ENCODE results near the gene XYLB.
"Not testable (repeated sequence)": the region's sequence is repeated elsewhere in the genome, so short reads cannot be mapped to it uniquely, and the experiment has no call there.

Gene XYLB

DNA sequence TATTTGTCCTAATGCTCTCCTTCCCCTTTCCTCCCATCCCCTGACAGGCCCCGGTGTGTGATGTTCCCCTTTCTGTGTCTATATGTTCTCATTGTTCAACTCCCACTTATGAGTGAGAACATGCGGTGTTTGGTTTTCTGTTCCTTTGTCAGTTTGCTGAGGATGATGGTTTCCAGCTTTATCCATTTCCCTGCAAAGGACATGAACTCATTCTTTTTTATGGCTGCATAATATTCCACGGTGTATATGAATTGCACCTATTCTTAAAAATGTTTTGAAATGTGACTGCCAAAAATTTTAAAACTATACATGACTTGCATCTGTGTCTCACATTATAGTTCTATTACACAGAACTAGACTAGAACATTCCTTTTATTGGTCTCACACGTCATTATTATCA, 25.9 kb upstream of the XYLB start:
- not testable (repeated sequence) for DNase-seq (ENCODE audit: low read depth in 4 of 4, low spot score in 1 of 4)

DNA sequence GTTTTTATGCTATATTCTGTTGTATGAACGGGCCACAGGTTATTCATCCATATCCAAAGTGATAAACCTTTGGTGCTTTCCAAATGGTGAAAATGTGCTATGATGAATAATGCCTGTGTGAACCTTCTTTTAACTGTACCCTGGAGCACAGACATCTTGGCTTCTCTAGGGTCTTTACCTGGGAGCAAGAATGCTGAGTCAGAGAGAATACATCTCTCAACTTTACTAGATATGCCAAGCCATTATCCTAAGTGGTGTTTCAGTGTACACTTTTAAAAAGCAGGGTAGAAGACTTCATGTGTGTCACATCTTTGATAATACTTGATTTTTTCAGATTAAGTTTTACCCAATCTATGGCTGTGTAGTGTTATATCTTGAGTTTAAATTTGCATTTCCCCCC, 23.5 kb upstream of the XYLB start:
- no peak for DNase-seq (ENCODE audit: low read depth in 4 of 4, low spot score in 1 of 4)

DNA sequence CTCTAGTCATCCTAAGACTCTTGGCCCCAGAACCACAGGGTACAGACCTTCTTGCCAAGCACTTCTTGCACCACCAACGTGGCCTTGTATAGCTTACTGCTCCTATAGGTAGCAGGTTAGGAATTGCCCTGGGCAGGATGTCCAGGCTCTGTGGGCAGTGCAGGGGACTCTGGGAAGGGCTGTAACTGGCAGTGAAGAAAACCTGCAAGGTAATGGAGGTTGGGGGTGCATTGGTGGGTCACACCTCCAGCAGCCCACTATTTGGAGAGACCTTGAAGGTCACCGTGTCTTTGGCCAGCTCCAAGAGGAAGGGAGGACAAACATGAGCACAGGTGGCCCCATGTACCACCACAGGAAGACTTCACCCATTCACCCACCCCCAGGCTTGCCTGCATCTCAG, 21.3 kb upstream of the XYLB start:
- no peak for DNase-seq (ENCODE audit: low read depth in 4 of 4, low spot score in 1 of 4)

DNA sequence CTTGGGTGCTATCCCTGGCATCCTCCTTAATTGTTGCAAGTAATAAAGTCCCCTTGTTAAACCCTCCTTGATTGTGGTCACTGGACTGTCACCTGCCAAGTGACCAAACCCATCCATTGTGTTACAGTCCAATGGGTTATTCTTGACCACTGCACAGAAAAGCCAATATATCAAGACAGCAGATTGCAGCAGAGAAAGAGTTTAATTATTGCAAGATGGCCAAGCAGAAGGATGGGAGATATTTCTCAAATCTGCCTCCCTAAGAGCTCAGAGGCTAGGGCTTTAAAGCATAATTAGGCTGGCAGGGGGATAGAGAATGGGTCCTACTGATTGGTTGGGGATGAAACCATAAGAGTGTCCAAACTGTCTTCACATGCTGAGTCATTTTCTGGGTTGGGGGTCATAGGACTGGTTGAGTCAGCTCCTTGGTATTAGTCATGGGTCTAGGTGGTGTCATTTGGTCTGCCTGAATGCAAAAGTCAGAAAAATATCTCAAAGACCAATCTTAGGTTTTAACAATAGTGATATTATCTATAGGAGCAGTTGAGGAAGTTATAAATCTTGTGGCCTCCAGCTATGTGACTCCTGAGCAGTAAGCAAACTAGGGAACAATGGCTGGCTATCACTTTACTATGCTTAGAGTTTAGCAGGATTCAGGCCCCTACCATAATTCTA, 19.1 kb upstream of the XYLB start:
- DNase-seq (ENCODE audit: low read depth in 4 of 4, low spot score in 1 of 4) = no peak

DNA sequence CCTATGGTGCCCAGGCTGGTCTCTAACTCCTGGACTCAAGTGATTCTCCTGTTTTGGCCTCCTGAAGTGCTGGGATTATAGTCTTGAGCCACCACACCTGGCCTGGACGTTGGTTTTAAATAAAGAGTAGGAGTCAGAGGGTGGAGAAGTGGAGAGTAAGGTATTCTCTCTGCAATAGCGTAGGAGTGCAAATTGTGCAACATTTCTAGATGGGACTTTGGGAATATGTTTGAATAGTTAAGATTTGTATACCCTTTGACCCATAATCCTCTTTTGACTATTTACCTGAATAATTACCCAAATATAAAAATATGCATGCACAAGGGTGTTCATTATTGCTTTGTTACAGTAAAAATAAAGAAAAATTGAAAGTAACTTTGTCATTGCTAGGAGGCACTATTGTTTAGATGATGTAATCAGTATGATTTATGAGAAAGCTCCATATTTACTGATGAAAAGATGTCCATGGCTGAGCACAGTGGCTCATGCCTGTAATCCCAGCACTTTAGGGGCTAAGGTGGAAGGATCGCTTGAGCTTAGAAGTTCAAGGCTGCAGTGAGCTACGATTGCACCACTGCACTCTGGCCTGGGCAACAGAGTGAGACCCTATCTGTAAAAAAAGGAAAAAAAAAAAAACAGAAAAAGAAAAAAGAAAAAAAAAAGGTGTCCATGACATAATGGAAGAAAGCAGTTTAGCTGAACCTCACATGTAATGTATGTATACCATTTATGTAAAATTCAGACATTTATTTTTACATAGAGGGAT, 15.1 kb upstream of the XYLB start:
- no peak for DNase-seq (ENCODE audit: low read depth in 4 of 4, low spot score in 1 of 4)

DNA sequence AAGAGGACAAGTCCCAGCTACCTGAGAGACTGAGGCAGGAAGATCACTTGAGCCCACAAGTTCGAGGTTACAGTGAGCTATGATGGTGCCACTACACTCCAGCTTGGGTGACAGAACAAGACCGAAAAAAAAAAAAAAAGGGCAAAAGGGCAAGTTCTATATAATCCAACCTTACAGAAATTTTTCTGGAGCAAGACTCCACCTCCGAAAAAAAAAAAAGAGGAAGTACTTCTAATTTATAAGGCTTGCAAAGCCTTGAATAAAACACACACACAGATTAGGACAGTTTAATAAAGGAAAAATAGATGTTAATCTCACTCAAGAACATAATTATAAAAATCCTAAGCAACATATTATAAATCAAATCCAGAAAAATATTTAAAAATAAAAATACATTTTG, 14.4 kb upstream of the XYLB start:
- no peak for DNase-seq (ENCODE audit: low read depth in 4 of 4, low spot score in 1 of 4)

DNA sequence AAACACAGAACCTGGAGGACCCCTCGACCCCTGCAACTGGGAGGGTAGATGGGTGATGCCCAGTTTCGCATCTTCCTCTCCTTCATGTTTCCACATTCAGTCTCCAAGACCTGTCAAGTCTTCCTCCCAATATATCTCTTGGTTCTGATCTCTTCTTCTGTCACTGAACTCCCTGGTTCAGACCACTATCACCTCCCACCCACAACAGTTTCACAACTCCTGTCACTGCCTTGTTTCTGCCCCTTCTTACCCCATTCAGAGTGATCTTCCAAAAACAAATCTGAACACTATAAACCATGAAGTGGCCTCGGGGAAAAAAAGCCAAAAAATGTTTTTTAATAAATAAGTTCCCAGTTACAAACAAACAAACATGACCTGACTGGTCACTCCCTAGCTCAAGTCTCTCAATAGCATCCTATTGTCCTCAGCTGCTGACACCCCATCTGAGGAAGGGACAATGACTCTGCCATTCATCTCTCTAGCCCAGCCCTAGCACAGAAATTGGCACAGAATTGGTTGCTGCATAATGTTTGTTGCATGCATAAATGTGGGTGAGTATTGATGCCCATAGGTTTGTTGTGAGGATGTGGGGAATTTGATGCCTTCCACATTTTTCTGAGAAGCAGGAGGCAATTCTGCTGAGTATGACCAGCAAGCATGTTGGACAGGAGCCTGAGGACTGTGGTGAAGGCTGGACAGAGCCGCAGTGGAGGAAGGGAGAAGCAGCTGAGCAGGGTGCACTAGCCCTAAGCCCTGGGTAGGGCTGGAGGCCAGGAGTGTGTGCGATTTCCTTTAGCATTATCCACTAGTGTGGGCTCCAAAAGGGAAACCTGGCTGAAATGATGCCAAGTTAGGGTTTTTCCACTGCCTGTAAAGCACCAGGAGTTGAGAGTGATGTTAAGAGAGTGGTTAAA, 12.2 kb upstream of the XYLB start:
- DNase-seq (ENCODE audit: low read depth in 4 of 4, low spot score in 1 of 4) = no peak

DNA sequence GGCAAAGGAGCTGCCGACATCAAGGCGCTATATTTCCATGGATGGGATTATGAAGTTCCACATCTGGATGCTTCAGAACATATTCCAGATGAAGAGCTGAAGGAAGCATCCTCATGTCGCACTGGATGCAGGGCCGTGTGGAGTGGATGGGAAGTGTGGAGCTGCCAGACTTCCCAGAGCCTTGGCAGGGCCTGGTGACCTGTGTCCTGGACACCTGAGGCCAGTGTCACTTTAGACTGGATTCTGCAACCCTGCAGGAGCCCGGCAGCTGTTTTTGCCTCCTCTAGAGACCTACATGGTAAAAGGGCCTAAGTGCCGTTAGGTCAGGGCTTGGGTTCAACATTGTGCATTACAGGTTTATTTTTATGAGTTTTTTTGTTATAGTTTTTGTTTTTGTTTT, 11.3 kb upstream of the XYLB start:
- DNase-seq (ENCODE audit: low read depth in 4 of 4, low spot score in 1 of 4) = no peak

DNA sequence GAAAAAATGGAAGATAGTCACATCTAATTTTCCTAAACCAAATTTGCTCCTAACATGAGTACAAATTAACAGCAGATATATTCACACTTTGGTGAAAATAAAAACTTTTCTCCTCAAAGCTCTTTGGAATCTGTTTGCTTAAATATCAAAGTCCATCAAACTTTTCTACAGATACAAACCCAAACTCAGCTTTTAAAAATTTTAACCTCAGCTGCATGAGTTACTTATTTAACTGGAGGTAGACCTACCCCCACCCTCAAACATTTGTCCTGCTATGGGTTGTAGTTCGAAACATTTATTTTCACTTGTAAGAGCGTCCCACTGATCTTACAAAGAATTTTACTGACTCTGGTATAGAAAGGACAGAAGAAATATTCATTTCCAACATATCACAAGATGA, 8.9 kb upstream of the XYLB start:
- no peak for DNase-seq (ENCODE audit: low read depth in 4 of 4, low spot score in 1 of 4)

DNA sequence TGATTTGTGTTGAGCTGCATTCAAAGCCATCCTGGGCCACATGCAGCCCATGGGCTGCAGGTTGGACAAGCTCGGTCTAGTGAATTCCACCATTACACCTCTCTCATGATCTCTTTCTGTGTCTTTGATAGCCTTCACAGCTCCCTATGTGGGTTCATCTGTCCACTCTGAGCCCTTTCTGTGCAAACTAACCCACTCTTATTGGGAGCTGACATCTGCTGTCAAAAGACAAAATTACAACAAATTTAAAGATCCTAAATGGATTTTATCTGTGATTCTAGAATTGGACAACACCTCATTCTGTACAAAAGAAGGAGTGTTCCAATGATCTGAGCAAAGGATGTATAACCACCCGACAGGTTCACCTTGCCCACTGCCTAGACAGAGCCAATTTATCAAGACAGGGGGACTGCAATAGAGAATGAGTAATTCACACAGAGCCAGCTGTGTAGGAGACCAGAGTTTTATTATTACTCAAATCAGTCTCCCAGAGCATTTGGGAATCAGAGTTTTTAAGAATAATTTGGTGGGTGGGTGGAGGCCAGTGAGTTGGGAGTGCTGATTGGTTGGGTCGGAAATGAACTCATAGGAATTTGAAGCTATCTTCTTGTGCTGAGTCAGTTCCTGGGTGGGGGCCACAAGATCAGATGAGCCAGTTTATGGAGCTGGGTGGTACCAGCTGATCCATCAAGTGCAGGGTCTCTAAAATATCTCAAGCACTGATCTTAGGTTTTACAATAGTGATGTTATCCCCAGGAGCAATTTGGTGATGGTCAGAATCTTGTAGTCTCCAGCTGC, 2.6 kb upstream of the XYLB start:
- no peak for DNase-seq (ENCODE audit: low read depth in 4 of 4, low spot score in 1 of 4)

DNA sequence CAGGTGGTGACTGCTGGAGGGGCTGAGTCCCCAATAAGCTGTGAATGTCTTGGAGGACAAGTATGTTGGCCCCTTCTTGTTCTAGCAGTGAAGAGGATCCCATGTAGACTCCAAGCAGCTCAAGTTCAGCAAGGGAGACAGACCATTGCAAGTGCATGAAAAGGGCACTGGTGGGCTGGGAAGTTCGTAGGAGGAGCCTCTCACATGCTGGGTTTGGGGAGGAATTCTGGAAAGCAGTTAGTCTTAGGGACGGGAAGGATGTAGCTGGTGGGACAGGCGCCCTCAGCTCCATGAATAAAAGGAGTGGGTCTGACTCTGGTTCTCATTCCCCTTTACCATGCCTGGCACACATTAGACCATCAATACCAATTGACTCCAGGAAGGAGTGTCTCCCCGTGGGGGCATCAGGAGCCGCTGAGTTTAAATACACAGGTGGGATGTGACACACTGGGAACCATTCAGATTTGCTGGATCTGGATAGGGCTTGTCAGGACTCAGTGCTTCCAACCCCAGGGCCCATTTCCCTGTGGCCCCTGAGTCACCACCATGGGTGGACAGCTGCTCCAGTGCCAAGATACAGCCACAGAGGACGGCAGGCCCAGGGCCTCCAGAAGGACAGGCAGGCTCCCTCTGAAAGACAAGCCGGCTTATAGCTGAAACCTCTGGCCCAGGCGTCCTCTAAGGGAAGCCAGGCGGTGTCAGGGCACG, 552 bp upstream of the XYLB start:
- DNase-seq (ENCODE audit: low read depth in 4 of 4, low spot score in 1 of 4) = no peak

DNA sequence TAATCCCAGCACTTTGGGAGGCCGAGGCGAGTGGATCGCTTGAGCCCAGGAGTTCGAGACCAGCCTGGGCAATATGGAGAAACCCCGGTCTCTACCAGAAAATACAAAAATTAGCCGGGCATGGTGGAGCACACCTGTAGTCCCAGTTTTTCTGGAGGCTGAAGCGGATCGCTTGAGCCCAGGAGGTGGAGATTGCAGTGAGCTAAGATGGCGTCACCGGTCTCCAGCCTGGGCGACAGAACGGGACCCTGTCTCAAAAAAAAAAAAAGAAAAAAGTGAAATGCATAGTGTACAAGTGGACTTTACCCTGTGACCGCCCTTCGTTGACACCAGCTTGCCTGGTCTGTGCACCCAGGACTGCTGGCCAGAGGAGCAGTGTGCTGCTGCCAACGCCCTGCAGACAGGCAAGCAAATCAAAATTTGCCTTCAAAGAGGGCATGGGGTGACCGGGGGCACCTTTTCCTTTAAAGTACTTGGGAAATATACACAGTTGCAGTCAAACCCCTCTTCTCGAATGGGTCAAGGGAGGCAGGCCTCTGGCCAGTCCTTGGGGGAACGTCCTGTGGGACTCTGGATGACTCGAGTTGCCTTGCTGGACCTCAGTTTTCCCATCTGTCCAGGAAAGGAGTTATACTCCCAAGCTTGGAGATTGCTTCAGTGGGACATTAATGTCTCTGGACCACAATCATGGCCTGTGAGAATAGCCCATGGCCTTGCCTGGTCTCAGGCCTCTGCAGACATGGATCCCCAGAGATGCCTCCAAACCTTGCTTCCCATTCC, 1.0 kb downstream of the XYLB start:
- DNase-seq (ENCODE audit: low read depth in 4 of 4, low spot score in 1 of 4) = no peak

DNA sequence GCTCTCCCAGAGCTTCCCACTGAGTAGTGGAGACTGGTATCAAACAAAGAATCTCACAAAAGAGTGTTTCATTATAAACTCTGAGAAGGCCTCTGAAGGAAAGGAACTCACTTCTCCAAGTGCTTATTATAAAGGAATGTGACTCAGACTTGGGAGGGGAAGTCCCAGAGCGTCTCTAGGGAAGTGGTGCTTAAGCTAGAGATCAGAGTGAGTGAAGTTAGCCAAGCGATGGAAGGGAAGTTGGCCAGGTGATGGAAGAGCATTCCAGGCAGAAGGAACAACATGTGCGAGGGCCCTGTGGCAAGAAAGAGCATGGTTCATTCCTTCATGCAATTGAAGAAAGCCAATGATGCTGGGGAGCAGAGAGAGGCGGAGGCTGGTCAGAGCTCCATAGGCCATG, 2.3 kb downstream of the XYLB start:
- no peak for DNase-seq (ENCODE audit: low read depth in 4 of 4, low spot score in 1 of 4)

DNA sequence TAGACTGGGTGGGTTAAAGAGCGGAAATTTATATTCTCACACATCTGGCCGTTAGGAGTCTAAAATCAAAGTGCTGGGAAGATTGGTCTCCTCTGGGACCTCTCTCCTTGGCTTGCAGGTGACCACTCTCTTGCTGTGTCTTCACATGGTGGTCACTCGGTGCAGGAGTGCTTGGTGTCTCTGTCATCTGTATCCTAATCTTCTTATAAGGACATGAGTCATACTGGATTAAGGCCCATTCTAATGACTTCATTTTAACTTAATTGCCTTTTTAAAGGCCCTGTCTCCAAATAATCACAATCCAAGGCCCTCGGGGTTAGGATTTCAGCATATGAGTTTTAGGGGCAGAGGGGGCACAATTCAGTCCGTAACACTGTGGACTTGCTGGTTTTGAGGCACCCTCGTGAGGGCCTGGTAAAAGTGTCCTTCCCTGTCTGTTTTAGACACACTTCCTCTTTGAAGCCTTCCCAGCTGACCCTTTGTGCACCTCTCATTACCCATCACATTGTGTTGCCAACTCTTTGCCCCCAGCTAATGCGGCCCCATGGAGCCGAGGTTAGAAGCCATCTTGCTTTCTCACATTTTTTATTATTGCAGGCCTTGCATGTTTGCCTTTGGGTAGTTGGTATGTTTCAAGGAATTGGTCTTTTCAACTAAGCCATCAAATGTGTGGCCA, 3.2 kb downstream of the XYLB start:
- no peak for DNase-seq (ENCODE audit: low read depth in 4 of 4, low spot score in 1 of 4)

DNA sequence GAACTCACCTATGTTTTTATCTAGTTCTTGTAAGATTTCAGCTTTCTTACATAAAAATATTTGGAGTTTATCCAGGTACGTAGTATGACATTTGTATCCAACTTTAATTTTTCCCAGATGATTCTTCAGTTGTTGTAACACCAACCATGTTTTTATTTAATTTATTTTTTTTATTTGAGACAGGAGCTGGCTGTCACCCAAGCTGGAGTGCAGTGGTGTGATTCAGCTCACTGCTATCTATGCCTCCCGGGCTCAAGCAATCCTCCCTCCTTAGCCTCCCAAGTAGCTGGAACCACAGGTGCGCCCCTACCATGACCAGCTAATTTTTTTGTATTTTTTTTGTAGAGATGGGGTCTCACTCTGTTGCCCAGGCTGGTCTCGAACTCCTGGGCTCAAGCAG, 6.6 kb downstream of the XYLB start:
- no peak for DNase-seq (ENCODE audit: low read depth in 4 of 4, low spot score in 1 of 4)

DNA sequence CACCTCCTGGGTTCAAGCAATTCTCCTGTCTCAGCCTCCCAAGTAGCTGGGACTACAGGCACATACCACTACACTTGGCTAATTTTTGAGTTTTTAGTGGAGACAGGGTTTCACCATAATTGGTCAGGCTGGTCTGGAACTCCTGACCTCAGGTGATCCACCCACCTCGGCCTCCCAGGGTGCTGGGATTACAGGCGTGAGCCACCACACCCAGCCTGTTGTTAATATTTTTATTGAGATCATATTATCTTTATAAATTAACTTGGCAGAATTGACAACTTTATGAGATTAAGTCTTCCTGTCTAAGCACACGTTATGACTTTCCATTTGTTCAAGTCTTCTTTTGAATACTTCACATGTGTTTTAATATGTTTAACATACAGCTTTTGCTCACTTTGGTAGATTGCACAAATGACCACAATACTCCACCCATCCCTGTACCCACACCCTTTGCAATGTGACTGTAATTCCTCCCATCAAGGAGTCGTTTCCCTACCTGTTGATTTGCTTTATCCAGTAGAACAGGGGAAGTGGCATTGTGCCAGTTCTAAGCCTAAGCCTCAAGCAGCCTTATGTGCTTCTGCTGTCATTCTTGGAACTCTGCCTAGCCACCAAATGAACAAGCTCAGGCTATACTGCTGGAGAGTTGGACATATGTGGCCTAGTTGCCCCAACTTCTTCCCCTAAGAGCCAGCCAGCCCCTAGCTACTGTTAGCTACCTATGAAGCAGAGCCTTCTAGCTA, 8.2 kb downstream of the XYLB start:
- DNase-seq (ENCODE audit: low read depth in 4 of 4, low spot score in 1 of 4) = no peak

DNA sequence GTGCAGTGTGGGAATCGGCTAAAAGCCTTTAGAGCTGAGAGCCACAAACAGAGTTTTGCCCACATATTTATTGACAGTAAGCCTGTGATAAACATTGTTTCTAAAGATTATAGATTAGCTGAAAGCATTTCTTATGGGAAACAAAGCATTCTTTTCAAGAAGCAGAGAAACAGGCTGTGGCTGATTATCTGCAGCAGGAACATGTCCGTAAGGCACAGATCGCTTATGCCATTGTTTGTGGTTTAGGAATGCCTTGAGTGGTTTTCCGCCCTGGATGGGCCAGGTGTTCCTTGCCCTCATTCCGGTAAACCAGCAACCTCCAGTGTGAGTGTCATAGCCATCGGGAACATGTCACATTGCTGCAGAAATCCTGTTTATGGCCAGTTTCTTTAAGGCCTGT, 12.5 kb downstream of the XYLB start:
- DNase-seq (ENCODE audit: low read depth in 4 of 4, low spot score in 1 of 4) = no peak

DNA sequence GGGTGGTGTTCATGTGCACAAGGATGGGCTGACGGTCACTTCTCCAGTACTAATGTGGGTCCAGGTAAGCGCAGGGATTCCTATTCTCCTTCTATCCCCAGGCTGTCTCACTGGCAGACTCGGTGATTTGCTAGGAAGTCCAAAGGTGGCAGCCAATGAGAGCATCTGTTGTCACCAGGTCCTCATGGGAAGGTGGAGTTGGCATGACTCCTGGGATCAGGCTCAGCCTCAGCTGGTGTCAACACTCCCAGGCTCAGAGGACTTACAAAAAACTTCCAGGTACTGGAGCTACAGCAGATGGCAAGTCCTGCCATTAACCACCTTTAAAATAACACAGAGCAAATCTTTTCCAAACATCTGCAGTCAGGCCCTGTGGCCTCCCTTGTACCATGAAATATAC, 13.8 kb downstream of the XYLB start:
- no peak for DNase-seq (ENCODE audit: low read depth in 4 of 4, low spot score in 1 of 4)

DNA sequence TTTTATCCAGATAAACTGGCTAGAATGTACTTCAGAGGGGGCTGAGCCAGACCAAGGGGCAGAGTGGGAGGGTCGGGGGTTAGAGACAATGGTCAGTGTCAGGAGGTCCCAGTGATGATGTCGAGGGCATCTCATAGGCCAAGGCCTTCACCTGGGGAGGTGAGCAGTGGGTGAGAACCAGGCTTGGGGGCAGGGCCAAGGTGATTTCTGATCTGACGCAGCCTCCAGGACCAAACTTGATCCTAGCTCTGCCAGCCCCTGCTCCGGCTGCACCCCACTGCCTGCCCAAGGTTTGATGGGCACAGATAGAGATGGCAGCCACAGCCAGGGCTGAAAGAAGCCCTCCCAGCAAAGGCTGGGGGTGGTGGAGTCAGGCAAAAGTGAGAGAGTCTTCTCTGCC, 14.9 kb downstream of the XYLB start:
- DNase-seq (ENCODE audit: low read depth in 4 of 4, low spot score in 1 of 4) = no peak

All from stimulated activated CD4-positive, alpha-beta T cell treated with anti-CD3 and anti-CD28 coated beads, Interleukin-1b, Interleukin-23, amount 100 ng/mL, for 24 hours (primary cell).